Ascending aorta (tissue), 2 donors: Measurements from ENCODE around the gene COL5A3. TPM values are rescaled to one million over a fixed set of nuclear protein-coding genes. Genes with fewer than 3 reads are reported as not detected.

Experiments
- DNase-seq, 2 donors: peaks; one replicate each; pipeline ENCODE4 v3.0.0-alpha.2; 2019; ENCODE audit warnings: low spot score in 2 of 2
- H3K27ac ChIP-seq, 2 donors: fragments of 200-600 bp; sonication (generic); one replicate each; pipeline ENCODE4 v1.5.1; 2016 to 2017; ENCODE audit warnings: mild to moderate bottlenecking in 1 of 2
- H3K27me3 ChIP-seq: fragments of 200-600 bp; sonication (generic); one replicate; pipeline ENCODE4 v1.5.1; 2017
- H3K36me3 ChIP-seq, 2 donors: fragments of 200-600 bp; sonication (generic); one replicate each; pipeline ENCODE4 v1.5.1; 2016
- H3K4me1 ChIP-seq, 2 donors: fragments of 200-600 bp; sonication (generic); one replicate each; pipeline ENCODE4 v1.5.1; 2016 to 2017; ENCODE audit warnings: mild to moderate bottlenecking in 1 of 2
- H3K4me3 ChIP-seq, 2 donors: fragments of 200-600 bp; sonication (generic); one replicate each; pipeline ENCODE4 v1.5.1; 2016 to 2017; ENCODE audit warnings: mild to moderate bottlenecking in 1 of 2
- H3K9me3 ChIP-seq, 2 donors: fragments of 200-600 bp; sonication (generic); one replicate each; pipeline ENCODE4 v1.5.1; 2016
- CTCF ChIP-seq, 3 experiments: fragments of 200-600 bp in 2 of 3; fragments of 450-650 bp in 1 of 3; sonication (generic) in 2 of 3; IDR thresholded peaks; one replicate each; pipeline ENCODE4 v1.5.1; 2016 to 2019; ENCODE audit warnings: antibody characterized with exemption in 3 of 3, mild to moderate bottlenecking in 1 of 3, moderate library complexity in 1 of 3
- intact Hi-C: fragments of 100-400 bp; cut with DNase I; formaldehyde crosslinking; loops from one replicate; pipeline ENCODE4 v1.15.1; 2023
- total RNA-seq: library from RNA; depleted of rRNA; stranded (reverse); fragments of >200 nt; gene quantifications from one replicate; pipeline ENCODE4 v1.1.0, GENCODE V29; 2016

The COL5A3 gene
- total RNA-seq, 1 donor from 2014 or later, result 13.6 TPM

GRCh38 chr19:9937001-9937411 is 73.3 kb downstream of the COL5A3 start:
- H3K27me3 ChIP-seq, result peaks cover 6% of the 10 kb centered on the region
- peaks cover 2 to 6% of the 10 kb centered on the region in 2 donors for H3K4me1 ChIP-seq
- intact Hi-C loops, result loop anchor here (10.0 kb wide), 1 partner anchor 168 kb away; the partner anchor contains the start of genes ANGPTL6 and PPAN
- no peaks in the 10 kb centered on the region for H3K36me3 ChIP-seq
- no peak for DNase-seq
- no peak overlapping the region for H3K27ac ChIP-seq
- TF ChIP-seq CTCF (IDR thresholded peaks at IDR 0.05), result no peak
- peaks cover 0 to 3% of the 10 kb centered on the region in 2 donors for H3K9me3 ChIP-seq
- H3K4me3 ChIP-seq, result peak overlapping the region in 1 of 2 donors; percentile 34

- Histone ChIP-seq H3K4me1 (peaks cover 2 to 6% of the 10 kb centered on the region in 2 donors), H3K36me3 (no peaks in the 10 kb centered on the region), H3K27ac (no peak within 1 kb of the TSS), H3K27me3 (peaks cover 9% of the 10 kb centered on the region), H3K9me3 (no peaks in the 10 kb centered on the region), H3K4me3 (peak within 1 kb of the TSS; percentile 34 to 54)
- no peak for TF ChIP-seq CTCF (IDR thresholded peaks at IDR 0.05)
- no peak for DNase-seq
- intact Hi-C loops, result loop anchor here (10.0 kb wide), 1 partner anchor 168 kb away; the partner anchor contains the start of genes ANGPTL6 and PPAN
Observed at GRCh38 chr19:9936326-9937000, 73.8 kb downstream of the COL5A3 start, which contains the start of gene OLFM2. OLFM2 (minus strand) TSS chr19:9936515; CDS start chr19:9936366, 149 bp downstream.

- no peaks in the 10 kb centered on the region for H3K36me3 ChIP-seq
- TF ChIP-seq CTCF (IDR thresholded peaks at IDR 0.05), result no peak
- no peaks in the 10 kb centered on the region for H3K9me3 ChIP-seq
- intact Hi-C loops, result loop anchor here (10.0 kb wide), 1 partner anchor 169 kb away; the partner anchor contains the start of genes ANGPTL6 and PPAN
- H3K4me1 ChIP-seq, result peaks cover 2 to 11% of the 10 kb centered on the region in 2 donors
- no peak overlapping the region for H3K27ac ChIP-seq
- no peak for DNase-seq
- peaks cover 9% of the 10 kb centered on the region for H3K27me3 ChIP-seq
- H3K4me3 ChIP-seq, result peak overlapping the region; percentile 34 to 54
Observed at GRCh38 chr19:9935506-9936325, 74.6 kb downstream of the COL5A3 start.

GRCh38 chr19:9934132-9934950 is 76.0 kb downstream of the COL5A3 start:
- no peak overlapping the region for H3K4me3 ChIP-seq
- H3K36me3 ChIP-seq, result no peaks in the 10 kb centered on the region
- peaks cover 2 to 11% of the 10 kb centered on the region in 2 donors for H3K4me1 ChIP-seq
- peaks cover 9% of the 10 kb centered on the region for H3K27me3 ChIP-seq
- no peaks in the 10 kb centered on the region for H3K9me3 ChIP-seq
- intact Hi-C loops, result loop anchor here (5.0 to 10.0 kb wide), 2 partner anchors 170 to 318 kb away; partner anchors contain the start of genes ANGPTL6, MRPL4 and PPAN
- H3K27ac ChIP-seq, result no peak overlapping the region
- peak; percentile 79 to 81 (median 79) for TF ChIP-seq CTCF (IDR thresholded peaks at IDR 0.05)
- peak in 1 of 2 donors; percentile 77 for DNase-seq

GRCh38 chr19:9932835-9933234 is 77.5 kb downstream of the COL5A3 start:
- no peak overlapping the region for H3K27ac ChIP-seq
- no peak overlapping the region for H3K4me3 ChIP-seq
- intact Hi-C loops, result loop anchor here (5.0 to 10.0 kb wide), 2 partner anchors 172 to 319 kb away; partner anchors contain the start of genes ANGPTL6, MRPL4 and PPAN
- H3K36me3 ChIP-seq, result no peaks in the 10 kb centered on the region
- no peak for DNase-seq
- no peak for TF ChIP-seq CTCF (IDR thresholded peaks at IDR 0.05)
- H3K27me3 ChIP-seq, result peaks cover 9% of the 10 kb centered on the region
- no peaks in the 10 kb centered on the region for H3K9me3 ChIP-seq
- H3K4me1 ChIP-seq, result peaks cover 2 to 11% of the 10 kb centered on the region in 2 donors
